Right cardiac atrium (tissue), 5 donors: Measurements from ENCODE around the gene FAM117A. TPM values are rescaled to one million over a fixed set of nuclear protein-coding genes. Genes with fewer than 3 reads are reported as not detected.
A peak's percentile ranks its signal among the peaks of the same experiment; 100 is the strongest.

ENCODE experiments used
- ATAC-seq, 2 donors: fragments of 200-7000 bp; cut with Tn5 transposase; one replicate each; pipeline versions ENCODE4 v1.8.0 to v1.9.1; 2020; ENCODE audit warnings: moderate library complexity in 2 of 2, mild to moderate bottlenecking in 1 of 2
- DNase-seq, 3 donors: peaks; one replicate each; pipeline ENCODE4 v3.0.0-alpha.2; 2020
- H3K27ac ChIP-seq: one replicate; pipeline ENCODE4 v1.5.1; 2013; ENCODE audit warnings: mild to moderate bottlenecking, low read length, control low read depth, moderate library complexity
- H3K27me3 ChIP-seq: one replicate; pipeline ENCODE4 v1.6.1; 2013; ENCODE audit not compliant: control insufficient read depth, insufficient read depth
- H3K4me1 ChIP-seq: one replicate; pipeline ENCODE4 v1.6.1; 2013; ENCODE audit warnings: low read length; ENCODE audit not compliant: control insufficient read depth, insufficient read depth
- H3K4me3 ChIP-seq: one replicate; pipeline ENCODE4 v1.5.1; 2013; ENCODE audit warnings: low read length, control low read depth
- H3K9me3 ChIP-seq: one replicate; pipeline ENCODE4 v1.6.1; 2013; ENCODE audit warnings: low read length; ENCODE audit not compliant: control insufficient read depth
- WGBS: extraction: QIAGEN DNeasy Blood & Tissue Kit; methylation state at CpG from one replicate; pipeline ENCODE4 v1.1.7; 2013; 5-methylcytosine and 5-hydroxymethylcytosine counted together
- intact Hi-C, 4 donors: fragments of 100-400 bp; cut with DNase I; formaldehyde crosslinking; loops; one replicate each; pipeline versions ENCODE4 v1.11.0 to v1.14.0; 2022 to 2023
- polyA plus RNA-seq: library from polyadenylated mRNA; stranded (reverse); fragments of 200-250 nt; gene quantifications from one replicate; pipeline ENCODE4 v1.2.3, GENCODE V29; 2013
- total RNA-seq, 4 donors: library from RNA; stranded (reverse); fragmentation: NEBNext Ultra II Directional; extraction: Animal tissue kit (Norgen Biotek cat#: 25700); gene quantifications; one replicate each; pipeline ENCODE4 v1.2.1, GENCODE V29; 2021
- donor health status: healthy with polysubstance abuse.
- donor health status: DM: no; HTN: yes; CAD: no.
- donor health status: DM: no; HTN: no; CAD: no.
- donor health status: DM: no; HTN: yes; CAD: no; lungs with severe emphysema.
- donor health status: DM: yes; HTN: yes; CAD: no.

Gene FAM117A
- total and polyA plus RNA-seq, 5 donors = 9.9 to 22.8 (median 16.9) TPM

- H3K27ac ChIP-seq = peak overlapping the region; percentile 98
- H3K27me3 ChIP-seq = no peaks in the 10 kb centered on the region
- peaks cover 5% of the 10 kb centered on the region for H3K4me1 ChIP-seq
- intact Hi-C loops = no loop called here
- H3K9me3 ChIP-seq = no peaks in the 10 kb centered on the region
- H3K4me3 ChIP-seq = no peak overlapping the region
- ATAC-seq (peak; percentile 80 to 87), DNase-seq (peak in 2 of 3 donors; percentile 62 to 74)
- 19% methylated on average over 9 of the region's 9 CpGs for WGBS
These were observed 72.8 kb downstream of the FAM117A start for GRCh38 chr17:49691086-49691676.

GRCh38 chr17:49690256-49690655 is 73.7 kb downstream of the FAM117A start:
- ATAC-seq = no peak
- Histone ChIP-seq H3K4me1 (peaks cover 5% of the 10 kb centered on the region), H3K9me3 (no peaks in the 10 kb centered on the region), H3K4me3 (no peak overlapping the region), H3K27ac (peak overlapping the region; percentile 18), H3K27me3 (no peaks in the 10 kb centered on the region)
- 38% methylated on average over 2 of the region's 2 CpGs for WGBS
- no peak for DNase-seq
- intact Hi-C loops = no loop called here

GRCh38 chr17:49688848-49689247 is 75.1 kb downstream of the FAM117A start:
- Histone ChIP-seq H3K27ac (peak overlapping the region; percentile 23), H3K27me3 (no peaks in the 10 kb centered on the region), H3K4me3 (no peak overlapping the region), H3K4me1 (peaks cover 5% of the 10 kb centered on the region), H3K9me3 (no peaks in the 10 kb centered on the region)
- no peak for DNase-seq
- 73% methylated on average over 4 of the region's 4 CpGs for WGBS
- intact Hi-C loops = no loop called here
- no peak for ATAC-seq

GRCh38 chr17:49687878-49688491 is 75.9 kb downstream of the FAM117A start:
- Histone ChIP-seq H3K4me1 (peaks cover 5% of the 10 kb centered on the region), H3K4me3 (no peak overlapping the region), H3K27ac (peak overlapping the region; percentile 20), H3K27me3 (no peaks in the 10 kb centered on the region), H3K9me3 (no peaks in the 10 kb centered on the region)
- WGBS = 64% methylated on average over 10 of the region's 10 CpGs
- intact Hi-C loops = no loop called here
- ATAC-seq (peak; percentile 47 to 66), DNase-seq (no peak)

GRCh38 chr17:49681106-49681979 is 82.6 kb downstream of the FAM117A start:
- H3K4me3 ChIP-seq = no peak overlapping the region
- DNase-seq = no peak
- no peak for ATAC-seq
- no peaks in the 10 kb centered on the region for H3K4me1 ChIP-seq
- intact Hi-C loops = no loop called here
- WGBS = 66% methylated on average over 9 of the region's 9 CpGs
- no peaks in the 10 kb centered on the region for H3K9me3 ChIP-seq
- H3K27ac ChIP-seq = no peak overlapping the region
- no peaks in the 10 kb centered on the region for H3K27me3 ChIP-seq

GRCh38 chr17:49680314-49680713 is 83.6 kb downstream of the FAM117A start:
- no peak overlapping the region for H3K4me3 ChIP-seq
- H3K4me1 ChIP-seq = no peaks in the 10 kb centered on the region
- H3K9me3 ChIP-seq = no peaks in the 10 kb centered on the region
- intact Hi-C loops = no loop called here
- H3K27me3 ChIP-seq = no peaks in the 10 kb centered on the region
- WGBS = 63% methylated on average over 6 of the region's 6 CpGs
- ATAC-seq = no peak
- H3K27ac ChIP-seq = no peak overlapping the region
- no peak for DNase-seq

GRCh38 chr17:49677933-49678847 is 85.7 kb downstream of the FAM117A start, which contains the start of gene SPOP:
Gene SPOP, minus strand, starts transcription at chr17:49678097. Its CDS starts 55,287 bp downstream, at chr17:49622810.
- H3K4me1 ChIP-seq = no peaks in the 10 kb centered on the region

GRCh38 chr17:49677134-49677932 is 86.6 kb downstream of the FAM117A start:
- WGBS = under 1% methylated on average over 34 of the region's 34 CpGs
- Histone ChIP-seq H3K4me1 (peaks cover 1% of the 10 kb centered on the region), H3K27me3 (no peaks in the 10 kb centered on the region), H3K4me3 (peak overlapping the region; percentile 70), H3K9me3 (no peaks in the 10 kb centered on the region), H3K27ac (peak overlapping the region; percentile 91)
- intact Hi-C loops = loop anchor here in 1 of 4 donors (10.0 kb wide), 1 partner anchor 63 kb away; no protein-coding TSS in a partner anchor
- peak; percentile 98 to 99 (median 99) for DNase-seq
- peak; percentile 87 to 88 for ATAC-seq

More at GRCh38 chr17:49677933-49678847, 85.7 kb downstream of the FAM117A start, which contains the start of gene SPOP:
- peak within 1 kb of the TSS; percentile 91 for H3K27ac ChIP-seq
- 15% methylated on average over 53 of the region's 53 CpGs for WGBS
- H3K9me3 ChIP-seq = no peaks in the 10 kb centered on the region
- H3K27me3 ChIP-seq = no peaks in the 10 kb centered on the region
- intact Hi-C loops = loop anchor here in 1 of 4 donors (10.0 kb wide), 1 partner anchor 63 kb away; no protein-coding TSS in a partner anchor
- ATAC-seq (peak; percentile 99), DNase-seq (peak; percentile 99 to 100 (median 100))
- H3K4me3 ChIP-seq = peak within 1 kb of the TSS; percentile 70

GRCh38 chr17:49676276-49676868 is 87.6 kb downstream of the FAM117A start:
- H3K4me3 ChIP-seq = peak overlapping the region; percentile 70
- WGBS = 29% methylated on average over 5 of the region's 5 CpGs
- H3K27me3 ChIP-seq = no peaks in the 10 kb centered on the region
- H3K27ac ChIP-seq = no peak overlapping the region
- intact Hi-C loops = loop anchor here in 1 of 4 donors (10.0 kb wide), 1 partner anchor 62 kb away; no protein-coding TSS in a partner anchor
- DNase-seq (no peak), ATAC-seq (no peak)
- no peaks in the 10 kb centered on the region for H3K9me3 ChIP-seq
- H3K4me1 ChIP-seq = peaks cover 1% of the 10 kb centered on the region
